AG04449 (cell line): ENCODE results near the gene FRAT1.

ENCODE experiments used
- CTCF ChIA-PET: fragments of 350-600 bp; formaldehyde crosslinking; extraction: SDS; loops from one replicate; lab custom pipeline; 2021; ENCODE audit warnings: antibody characterized with exemption; lab: Yijun Ruan, JAX
- POLR2A ChIA-PET: fragments of 400-600, 350-600 bp; formaldehyde crosslinking; extraction: SDS; loops from one replicate; lab custom pipeline; 2020; ENCODE audit warnings: antibody characterized with exemption, inconsistent platforms; lab: Yijun Ruan, JAX
- DNase-seq: peaks from one replicate; pipeline ENCODE4 v3.0.0-alpha.2; 2010; ENCODE audit warnings: low read depth, low spot score
- H3K4me3 ChIP-seq: 2 replicates; pipeline ENCODE4 v1.5.1; 2011; ENCODE audit warnings: low read depth, mild to moderate bottlenecking, control low read depth, low read length
- CTCF ChIP-seq: IDR thresholded peaks from one replicate; pipeline ENCODE4 v1.5.1; 2011; ENCODE audit warnings: mild to moderate bottlenecking, moderate library complexity, low read length, control low read depth, inconsistent platforms; ENCODE audit not compliant: insufficient read depth; ENCODE audit errors: missing control alignments

FRAT1 gene

GRCh38 chr10:97332591-97333350, 13.7 kb downstream of the FRAT1 start:
- ChIA-PET POLR2A (interaction anchor here (0.6 to 1.6 kb wide), 6 partner anchors 10 to 68 kb away, joined by 3 to 8 read pairs (median 4); partner anchors contain the start of genes FRAT1 and RRP12), CTCF (interaction anchor here (0.6 to 5.3 kb wide), 21 partner anchors 9 to 301 kb away, joined by 3 to 58 read pairs (median 5); partner anchors contain the start of gene FRAT1)
- H3K4me3 ChIP-seq, result peak overlapping the region; percentile 75
- peak; percentile 54 for TF ChIP-seq CTCF
- DNase-seq, result no peak

GRCh38 chr10:97333351-97333600, 14.2 kb downstream of the FRAT1 start:
- peak; percentile 19 for TF ChIP-seq CTCF
- peak overlapping the region; percentile 75 for H3K4me3 ChIP-seq
- POLR2A ChIA-PET, result interaction anchor here (0.6 to 1.6 kb wide), 3 partner anchors 10 to 60 kb away, joined by 3 to 8 read pairs (median 3); partner anchors contain the start of gene FRAT1
- CTCF ChIA-PET, result interaction anchor here (0.6 to 5.3 kb wide), 20 partner anchors 8 to 302 kb away, joined by 3 to 58 read pairs (median 5); partner anchors contain the start of gene FRAT1
- DNase-seq, result no peak

GRCh38 chr10:97333601-97334369, 14.7 kb downstream of the FRAT1 start:
- no peak for TF ChIP-seq CTCF
- POLR2A ChIA-PET, result interaction anchor here (0.6 to 1.6 kb wide), 3 partner anchors 11 to 60 kb away, joined by 3 to 8 read pairs (median 3); partner anchors contain the start of gene FRAT1
- CTCF ChIA-PET, result interaction anchor here (0.6 to 5.3 kb wide), 15 partner anchors 8 to 302 kb away, joined by 3 to 58 read pairs (median 6); partner anchors contain the start of gene FRAT1
- DNase-seq, result no peak
- peak overlapping the region; percentile 75 for H3K4me3 ChIP-seq

GRCh38 chr10:97334370-97335175, 15.5 kb downstream of the FRAT1 start, which contains the start of gene FRAT2:
FRAT2 (minus strand) TSS chr10:97334729; CDS start chr10:97334572, 157 bp downstream.
- CTCF ChIA-PET, result interaction anchor here (1.1 to 5.3 kb wide), 4 partner anchors 11 to 89 kb away, joined by 4 to 58 read pairs (median 31); partner anchors contain the start of gene FRAT1
- no peak for DNase-seq
- POLR2A ChIA-PET, result interaction anchor here (0.6 kb wide), 1 partner anchor 1013 kb away, joined by 3 read pairs; no protein-coding TSS in a partner anchor
- H3K4me3 ChIP-seq, result peak within 1 kb of the TSS; percentile 75
- no peak for TF ChIP-seq CTCF

GRCh38 chr10:97335188-97335619, 16.1 kb downstream of the FRAT1 start:
- H3K4me3 ChIP-seq, result peak overlapping the region; percentile 75
- no peak for DNase-seq
- POLR2A ChIA-PET, result no interaction called here
- CTCF ChIA-PET, result interaction anchor here (5.3 kb wide), 1 partner anchor 17 kb away, joined by 32 read pairs; the partner anchor contains the start of gene FRAT1
- no peak for TF ChIP-seq CTCF
